GM23338 (cell line): Measurements from ENCODE around the gene DPF1. TPM values are rescaled to one million over a fixed set of nuclear protein-coding genes. Genes with fewer than 3 reads are reported as not detected.

ENCODE experiments used
- ATAC-seq: fragments of 200-7000 bp; cut with Tn5 transposase; 3 replicates; pipeline ENCODE4 v1.9.1; 2020
- DNase-seq: peaks from one replicate; pipeline ENCODE4 v3.0.0-alpha.2; 2015; ENCODE audit warnings: low spot score
- H2AFZ ChIP-seq: fragments of 200-600 bp; sonication (generic); 2 replicates; pipeline ENCODE4 v1.8.0; 2016; ENCODE audit warnings: antibody characterized with exemption, mild to moderate bottlenecking, moderate library complexity
- H3F3A ChIP-seq: fragments of 200-600 bp; sonication (generic); replicated peaks from 2 replicates; pipeline ENCODE4 v1.8.0; 2017; ENCODE audit warnings: antibody characterized with exemption, mixed run types, low read depth
- H3K27ac ChIP-seq: fragments of 200-600 bp; sonication (generic); 2 replicates; pipeline ENCODE4 v1.6.1; 2016; ENCODE audit warnings: low read depth
- H3K27me3 ChIP-seq: fragments of 200-600 bp; sonication (generic); 2 replicates; pipeline ENCODE4 v1.8.0; 2016; ENCODE audit warnings: mild to moderate bottlenecking, mixed run types, moderate library complexity; ENCODE audit not compliant: insufficient read depth
- H3K36me3 ChIP-seq: fragments of 200-600 bp; sonication (generic); 2 replicates; pipeline ENCODE4 v1.8.0; 2016; ENCODE audit warnings: mild to moderate bottlenecking; ENCODE audit not compliant: insufficient read depth
- H3K4me1 ChIP-seq: fragments of 200-600 bp; sonication (generic); 2 replicates; pipeline ENCODE4 v1.8.0; 2016; ENCODE audit warnings: mild to moderate bottlenecking, moderate library complexity; ENCODE audit not compliant: insufficient read depth
- H3K4me2 ChIP-seq: fragments of 200-600 bp; sonication (generic); 2 replicates; pipeline ENCODE4 v1.7.1; 2017; ENCODE audit warnings: mixed run types
- H3K4me3 ChIP-seq: fragments of 200-600 bp; sonication (generic); 2 replicates; pipeline ENCODE4 v1.6.1; 2016; ENCODE audit warnings: mixed run types
- H3K79me2 ChIP-seq: fragments of 200-600 bp; sonication (generic); replicated peaks from 2 replicates; pipeline ENCODE4 v1.8.0; 2017; ENCODE audit warnings: mild to moderate bottlenecking; ENCODE audit not compliant: insufficient read depth
- H3K9me2 ChIP-seq: fragments of 200-600 bp; sonication (generic); 2 replicates; pipeline ENCODE4 v1.8.0; 2017; ENCODE audit not compliant: insufficient read depth
- H4K20me1 ChIP-seq: fragments of 200-600 bp; sonication (generic); replicated peaks from 2 replicates; pipeline ENCODE4 v1.8.0; 2017; ENCODE audit warnings: mild to moderate bottlenecking; ENCODE audit not compliant: insufficient read depth
- H3K27ac Mint-ChIP-seq: 2 replicates; pipeline ENCODE4 v1.8.0; 2020; ENCODE audit warnings: inconsistent platforms, mild to moderate bottlenecking, moderate library complexity, mixed read lengths
- H3K27me3 Mint-ChIP-seq: 3 replicates; pipeline ENCODE4 v1.8.0; 2022; ENCODE audit warnings: low read depth, mild to moderate bottlenecking, moderate library complexity, mixed read lengths, inconsistent platforms; ENCODE audit not compliant: insufficient read depth, poor library complexity
- H3K36me3 Mint-ChIP-seq: 3 replicates; pipeline ENCODE4 v1.8.0; 2021; ENCODE audit warnings: low read depth, mild to moderate bottlenecking, inconsistent platforms, moderate library complexity, mixed read lengths
- H3K4me1 Mint-ChIP-seq: 3 replicates; pipeline ENCODE4 v1.8.0; 2020; ENCODE audit warnings: mild to moderate bottlenecking, inconsistent platforms, mixed read lengths
- H3K4me3 Mint-ChIP-seq: 3 replicates; pipeline ENCODE4 v1.8.0; 2021; ENCODE audit warnings: moderate library complexity, mild to moderate bottlenecking, inconsistent platforms, mixed read lengths
- H3K9me3 Mint-ChIP-seq: 3 replicates; pipeline ENCODE4 v1.8.0; 2020; ENCODE audit warnings: moderate library complexity, mild to moderate bottlenecking, inconsistent platforms, mixed read lengths
- CREB1 ChIP-seq: fragments of 250-450 bp; sonication (Bioruptor Pico); IDR thresholded peaks from 2 replicates; pipeline ENCODE4 v1.5.0; 2020; ENCODE audit warnings: low read depth, mild to moderate bottlenecking, moderate library complexity
- EZH2 ChIP-seq: fragments of 200-600 bp; sonication (generic); IDR thresholded peaks from one replicate; pipeline ENCODE4 v1.8.0; 2017; ENCODE audit warnings: antibody characterized with exemption, mild to moderate bottlenecking, low read depth; ENCODE audit not compliant: unreplicated experiment
- EZH2phosphoT487 ChIP-seq: fragments of 200-600 bp; sonication (generic); IDR thresholded peaks from one replicate; pipeline ENCODE4 v1.8.1; 2018; ENCODE audit warnings: antibody characterized with exemption; ENCODE audit not compliant: unreplicated experiment
- JUNB ChIP-seq: IDR thresholded peaks from one replicate; pipeline ENCODE4 v1.6.1; 2016; ENCODE audit warnings: antibody characterized with exemption; ENCODE audit not compliant: unreplicated experiment
- NANOG ChIP-seq: IDR thresholded peaks from 2 replicates; pipeline ENCODE4 v1.6.1; 2016; ENCODE audit warnings: antibody characterized with exemption, borderline replicate concordance
- POLR2AphosphoS5 ChIP-seq: IDR thresholded peaks from 2 replicates; pipeline ENCODE4 v1.6.1; 2016; ENCODE audit warnings: antibody characterized with exemption, low read depth
- STAT1 ChIP-seq: IDR thresholded peaks from one replicate; pipeline ENCODE4 v1.6.1; 2016; ENCODE audit warnings: antibody characterized with exemption; ENCODE audit not compliant: unreplicated experiment
- ZNF114 ChIP-seq: fragments of 250-450 bp; sonication (Bioruptor Pico); IDR thresholded peaks from 2 replicates; pipeline ENCODE4 v1.5.0; 2020; ENCODE audit warnings: mild to moderate bottlenecking, moderate library complexity
- ZNF331 ChIP-seq: fragments of 250-450 bp; sonication (Bioruptor Pico); IDR thresholded peaks from 2 replicates; pipeline ENCODE4 v1.5.0; 2020; ENCODE audit warnings: low read depth, mild to moderate bottlenecking, moderate library complexity
- ZNF462 ChIP-seq: fragments of 250-450 bp; sonication (Bioruptor Pico); IDR thresholded peaks from 2 replicates; pipeline ENCODE4 v1.5.0; 2020; ENCODE audit warnings: mild to moderate bottlenecking, moderate library complexity
- polyA plus RNA-seq: library from polyadenylated mRNA; unstranded; fragments of >200 nt; fragmentation: Nextera tagmentation; extraction: Ambion mirVana; gene quantifications from 2 replicates; pipeline ENCODE4 v1.2.1, GENCODE V29; 2016
- total RNA-seq: library from RNA; depleted of rRNA; stranded (reverse); fragments of >200 nt; shearing (Covaris generic); gene quantifications from 2 replicates; pipeline ENCODE4 v1.2.3, GENCODE V29; 2014
- TF ChIP-seq, protein P1 (sequence below): IDR thresholded peaks from 2 replicates; pipeline ENCODE4 v1.6.1; 2016; ENCODE audit warnings: antibody characterized with exemption

DPF1 gene
- total and polyA plus RNA-seq, 2 experiments from 2014 or later = 8.3 to 11.7 TPM

- H3K27ac Mint-ChIP-seq = peak overlapping the region; percentile 87
- peak overlapping the region; percentile 96; the same call in 1 of the 2 replicates for H3K4me3 ChIP-seq
- H2AFZ ChIP-seq = no peak overlapping the region
- H3F3A ChIP-seq = peaks cover 31% of the 10 kb centered on the region
- peaks cover 56% of the 10 kb centered on the region for H3K4me1 Mint-ChIP-seq
- H3K27me3 ChIP-seq = no peaks in the 10 kb centered on the region
- H3K36me3 ChIP-seq = no peaks in the 10 kb centered on the region
- no peaks in the 10 kb centered on the region for H3K9me3 Mint-ChIP-seq
- ATAC-seq = no peak
- no peaks in the 10 kb centered on the region for H3K9me2 ChIP-seq
- peaks cover 20% of the 10 kb centered on the region for H3K27me3 Mint-ChIP-seq
- H4K20me1 ChIP-seq = peaks cover 45% of the 10 kb centered on the region
- peak overlapping the region; percentile 98; the same call in 1 of the 2 replicates for H3K27ac ChIP-seq
- TF ChIP-seq EZH2phosphoT487 = no peak
- TF ChIP-seq ZNF331 (CRISPR knock-in tag) = no peak
- TF ChIP-seq ZNF114 (CRISPR knock-in tag) = no peak
- TF ChIP-seq NANOG = no peak
- H3K4me3 Mint-ChIP-seq = peak overlapping the region; percentile 95
- no peak for DNase-seq
- H3K4me1 ChIP-seq = peaks cover 55% of the 10 kb centered on the region
- peak overlapping the region; percentile 99 for H3K4me2 ChIP-seq
- peaks cover 5% of the 10 kb centered on the region; the same call in 2 of the 3 replicates for H3K36me3 Mint-ChIP-seq
- peaks cover 73% of the 10 kb centered on the region for H3K79me2 ChIP-seq
These were observed 43.1 kb upstream of the DPF1 start for GRCh38 chr19:38266981-38267597.

DNA sequence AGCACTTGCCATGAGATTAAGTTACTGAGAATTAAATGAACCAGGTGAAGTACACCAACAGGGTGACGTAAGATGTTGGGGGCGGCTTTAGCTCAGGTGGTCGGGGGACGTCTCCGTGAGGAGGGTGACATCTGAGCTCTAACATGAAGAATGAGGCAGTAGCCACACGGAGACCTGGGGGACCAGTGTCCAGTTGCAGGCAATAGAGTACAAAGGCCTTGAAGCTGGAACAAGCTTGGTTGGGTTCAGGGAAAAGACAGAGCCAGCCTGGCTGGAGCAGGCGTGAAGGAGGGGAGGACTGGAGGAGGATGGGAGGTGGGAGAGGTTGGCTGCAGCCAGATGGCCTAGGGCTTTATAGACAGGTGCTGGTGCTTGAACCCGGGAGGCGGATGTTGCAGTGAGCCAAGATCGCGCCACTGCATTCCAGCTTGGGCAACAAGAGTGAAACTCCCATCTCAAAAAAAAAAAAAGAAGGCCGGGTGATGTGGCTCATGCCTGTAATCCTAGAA is 42.0 kb upstream of the DPF1 start:
- H3K4me3 ChIP-seq = peak overlapping the region; percentile 96
- H3K27ac Mint-ChIP-seq = peak overlapping the region; percentile 96
- no peak for DNase-seq
- TF ChIP-seq, protein P1, sequence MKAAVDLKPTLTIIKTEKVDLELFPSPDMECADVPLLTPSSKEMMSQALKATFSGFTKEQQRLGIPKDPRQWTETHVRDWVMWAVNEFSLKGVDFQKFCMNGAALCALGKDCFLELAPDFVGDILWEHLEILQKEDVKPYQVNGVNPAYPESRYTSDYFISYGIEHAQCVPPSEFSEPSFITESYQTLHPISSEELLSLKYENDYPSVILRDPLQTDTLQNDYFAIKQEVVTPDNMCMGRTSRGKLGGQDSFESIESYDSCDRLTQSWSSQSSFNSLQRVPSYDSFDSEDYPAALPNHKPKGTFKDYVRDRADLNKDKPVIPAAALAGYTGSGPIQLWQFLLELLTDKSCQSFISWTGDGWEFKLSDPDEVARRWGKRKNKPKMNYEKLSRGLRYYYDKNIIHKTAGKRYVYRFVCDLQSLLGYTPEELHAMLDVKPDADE = no peak
- TF ChIP-seq ZNF331 (CRISPR knock-in tag) (no peak), CREB1 (CRISPR knock-in tag) (no peak), ZNF114 (CRISPR knock-in tag) (no peak), ZNF462 (CRISPR knock-in tag) (no peak), STAT1 (no peak), POLR2AphosphoS5 (no peak), JUNB (no peak), EZH2phosphoT487 (no peak), EZH2 (no peak), NANOG (no peak)

More for the DNA sequence above, 42.0 kb upstream of the DPF1 start:
- Histone ChIP-seq H3F3A (peaks cover 31% of the 10 kb centered on the region), H3K9me2 (no peaks in the 10 kb centered on the region), H3K36me3 (no peaks in the 10 kb centered on the region), H3K79me2 (peaks cover 62% of the 10 kb centered on the region), H3K27me3 (no peaks in the 10 kb centered on the region), H4K20me1 (peaks cover 37% of the 10 kb centered on the region), H3K27ac (peak overlapping the region; percentile 98; the same call in 1 of the 2 replicates), H3K4me2 (peak overlapping the region; percentile 99), H2AFZ (no peak overlapping the region), H3K4me1 (peaks cover 55% of the 10 kb centered on the region)
- peaks cover 5% of the 10 kb centered on the region; the same call in 2 of the 3 replicates for H3K36me3 Mint-ChIP-seq
- H3K4me1 Mint-ChIP-seq = peaks cover 56% of the 10 kb centered on the region
- no peaks in the 10 kb centered on the region for H3K9me3 Mint-ChIP-seq
- H3K4me3 Mint-ChIP-seq = peak overlapping the region; percentile 95
- peaks cover 20% of the 10 kb centered on the region for H3K27me3 Mint-ChIP-seq
- ATAC-seq = no peak
